ENCODE measurements around the gene CLK4.

CLK4 gene

GRCh38 chr5:178642351-178642909 lies 15.6 kb upstream of the CLK4 start:
- Histone ChIP-seq H3K27ac (no peak overlapping the region), H4K20me1 (no peaks in the 10 kb centered on the region), H3K4me1 (peaks cover 0 to 8% (median 4%) of the 10 kb centered on the region in 10 experiments; a peak in 7 of 20 replicates), H3K36me3 (no peaks in the 10 kb centered on the region), H3K4me2 (no peak overlapping the region), H3K9ac (no peak overlapping the region), H3K4me3 (no peak overlapping the region), H3K9me3 (replicated peaks in 1 of 11) (peaks cover 0 to 31% (median 19%) of the 10 kb centered on the region in 11 experiments; a peak in 17 of 22 replicates), H3K27me3 (no peaks in the 10 kb centered on the region)
- no peak for TF ChIP-seq Cebpa-rat (IDR thresholded peaks at IDR 0.05)

GRCh38 chr5:178641711-178642110 lies 14.9 kb upstream of the CLK4 start:
- Histone ChIP-seq H3K36me3 (no peaks in the 10 kb centered on the region), H3K27ac (no peak overlapping the region), H4K20me1 (no peaks in the 10 kb centered on the region), H3K9me3 (replicated peaks in 1 of 11) (peaks cover 0 to 31% (median 19%) of the 10 kb centered on the region in 11 experiments; a peak in 17 of 22 replicates), H3K4me3 (no peak overlapping the region), H3K4me1 (peaks cover 0 to 8% (median 4%) of the 10 kb centered on the region in 10 experiments; a peak in 7 of 20 replicates), H3K9ac (no peak overlapping the region), H3K27me3 (no peaks in the 10 kb centered on the region), H3K4me2 (no peak overlapping the region)
- TF ChIP-seq Cebpa-rat (IDR thresholded peaks at IDR 0.05), result no peak

GRCh38 chr5:178640331-178641045 lies 13.6 kb upstream of the CLK4 start:
- no peak for TF ChIP-seq Cebpa-rat (IDR thresholded peaks at IDR 0.05)
- no peaks in the 10 kb centered on the region for H3K27me3 ChIP-seq

GRCh38 chr5:178637356-178638074 lies 10.7 kb upstream of the CLK4 start:
- no peak for TF ChIP-seq Cebpa-rat (IDR thresholded peaks at IDR 0.05)

More at GRCh38 chr5:178640331-178641045, 13.6 kb upstream of the CLK4 start:
- Histone ChIP-seq H3K27ac (no peak overlapping the region), H3K4me2 (no peak overlapping the region), H3K36me3 (no peaks in the 10 kb centered on the region), H3K9ac (no peak overlapping the region), H4K20me1 (no peaks in the 10 kb centered on the region), H3K4me1 (peaks cover 0 to 8% (median 4%) of the 10 kb centered on the region in 10 experiments; a peak in 7 of 20 replicates), H3K9me3 (replicated peaks in 1 of 11) (peaks cover 0 to 31% (median 19%) of the 10 kb centered on the region in 11 experiments; a peak in 17 of 22 replicates), H3K4me3 (no peak overlapping the region)

GRCh38 chr5:178632285-178632684 lies 5.4 kb upstream of the CLK4 start:
- H3K4me3 ChIP-seq, result no peak overlapping the region
- no peak for TF ChIP-seq Cebpa-rat (IDR thresholded peaks at IDR 0.05)
- H3K27ac ChIP-seq, result no peak overlapping the region
- no peaks in the 10 kb centered on the region for H3K27me3 ChIP-seq
- peaks cover 0 to 33% (median 5%) of the 10 kb centered on the region in 11 experiments; a peak in 11 of 22 replicates for H3K9me3 ChIP-seq (replicated peaks in 1 of 11)
- H4K20me1 ChIP-seq, result no peaks in the 10 kb centered on the region
- peak overlapping the region in 1 of 11 experiments; percentile 0; a peak in 1 of 22 replicates for H3K4me2 ChIP-seq
- no peak overlapping the region for H3K9ac ChIP-seq
- peaks cover 0 to 8% (median 0%) of the 10 kb centered on the region in 10 experiments; a peak in 3 of 20 replicates for H3K4me1 ChIP-seq
- H3K36me3 ChIP-seq, result no peaks in the 10 kb centered on the region

More at GRCh38 chr5:178637356-178638074, 10.7 kb upstream of the CLK4 start:
- Histone ChIP-seq H3K36me3 (no peaks in the 10 kb centered on the region), H3K27ac (no peak overlapping the region), H3K4me2 (no peak overlapping the region), H3K4me1 (peaks cover 0 to 2% (median 0%) of the 10 kb centered on the region in 10 experiments; a peak in 1 of 20 replicates), H4K20me1 (no peaks in the 10 kb centered on the region), H3K9ac (no peak overlapping the region), H3K27me3 (no peaks in the 10 kb centered on the region), H3K9me3 (replicated peaks in 1 of 11) (peaks cover 0 to 30% (median 13%) of the 10 kb centered on the region in 11 experiments; a peak in 16 of 22 replicates), H3K4me3 (no peak overlapping the region)

- Histone ChIP-seq H3K36me3 (no peaks in the 10 kb centered on the region), H3K4me1 (peaks cover 0 to 8% (median 0%) of the 10 kb centered on the region in 10 experiments; a peak in 3 of 20 replicates), H3K27ac (no peak overlapping the region), H3K4me2 (peak overlapping the region in 1 of 11 experiments; percentile 30; a peak in 1 of 22 replicates), H3K9ac (no peak overlapping the region), H4K20me1 (peaks cover 0 to 5% (median 4%) of the 10 kb centered on the region in 11 experiments; a peak in 11 of 22 replicates), H3K27me3 (no peaks in the 10 kb centered on the region), H3K9me3 (replicated peaks in 1 of 11) (peaks cover 0 to 33% (median 5%) of the 10 kb centered on the region in 11 experiments; a peak in 11 of 22 replicates), H3K4me3 (no peak overlapping the region)
- no peak for TF ChIP-seq Cebpa-rat (IDR thresholded peaks at IDR 0.05)
Measured at GRCh38 chr5:178630951-178631350, 4.1 kb upstream of the CLK4 start.

- H3K9me3 ChIP-seq (replicated peaks in 1 of 11), result peaks cover 0 to 33% (median 5%) of the 10 kb centered on the region in 11 experiments; a peak in 11 of 22 replicates
- H3K27me3 ChIP-seq, result no peaks in the 10 kb centered on the region
- no peak for TF ChIP-seq Cebpa-rat (IDR thresholded peaks at IDR 0.05)
- peak overlapping the region in 1 of 11 experiments; percentile 30; a peak in 1 of 22 replicates for H3K4me2 ChIP-seq
- H3K4me1 ChIP-seq, result peaks cover 0 to 8% (median 0%) of the 10 kb centered on the region in 10 experiments; a peak in 4 of 20 replicates
- no peak overlapping the region for H3K27ac ChIP-seq
- H3K36me3 ChIP-seq, result no peaks in the 10 kb centered on the region
- no peak overlapping the region for H3K4me3 ChIP-seq
- peaks cover 0 to 9% (median 8%) of the 10 kb centered on the region in 11 experiments; a peak in 11 of 22 replicates for H4K20me1 ChIP-seq
- H3K9ac ChIP-seq, result no peak overlapping the region
Measured at GRCh38 chr5:178630475-178630930, 3.7 kb upstream of the CLK4 start.

- H3K9ac ChIP-seq, result peak overlapping the region; percentile 93 to 100 (median 98)
- TF ChIP-seq Cebpa-rat (IDR thresholded peaks at IDR 0.05), result no peak
- H3K4me2 ChIP-seq, result peak overlapping the region; percentile 20 to 63 (median 49); a peak in 17 of 22 replicates
- H3K4me1 ChIP-seq, result peaks cover 15 to 22% (median 19%) of the 10 kb centered on the region in 10 experiments
- peaks cover 13 to 17% (median 14%) of the 10 kb centered on the region in 11 experiments for H3K36me3 ChIP-seq
- peaks cover 0 to 17% (median 5%) of the 10 kb centered on the region in 11 experiments; a peak in 9 of 22 replicates for H3K9me3 ChIP-seq (replicated peaks in 1 of 11)
- peaks cover 18 to 38% (median 31%) of the 10 kb centered on the region in 11 experiments; a peak in 18 of 22 replicates for H4K20me1 ChIP-seq
- peak overlapping the region; percentile 46 to 99 (median 96); a peak in 21 of 22 replicates for H3K27ac ChIP-seq
- peak overlapping the region; percentile 88 to 99 (median 92) for H3K4me3 ChIP-seq
- no peaks in the 10 kb centered on the region for H3K27me3 ChIP-seq
Measured at GRCh38 chr5:178627259-178627598, 379 bp upstream of the CLK4 start.

Data from BLaER1 treated with 17β-estradiol and CSF1 and Interleukin-3, amounts not matched to agents 10 nM and 100 nM (cell line).